CD14-positive monocyte (primary cell): ENCODE measurements around the gene SOX5. TPM values are rescaled to one million over a fixed set of nuclear protein-coding genes. Genes with fewer than 3 reads are reported as not detected.

Source experiments
- DNase-seq, 3 donors: peaks; one replicate each; pipeline ENCODE4 v3.0.0-alpha.2; 2011 to 2022
- H2AFZ ChIP-seq: 2 replicates; pipeline ENCODE4 v1.6.0; 2012; ENCODE audit warnings: mild to moderate bottlenecking, low read depth, low read length, inconsistent platforms; ENCODE audit not compliant: insufficient read depth, poor library complexity, severe bottlenecking
- H3K27ac ChIP-seq, 2 donors: 1 replicate in 1 of 2; 2 replicates in 1 of 2; pipeline ENCODE4 v1.5.1; 2012 to 2013; ENCODE audit warnings: low read length in 2 of 2, control low read depth in 1 of 2, inconsistent platforms in 1 of 2, low read depth in 1 of 2, mild to moderate bottlenecking in 1 of 2
- H3K27me3 ChIP-seq, 2 donors: one replicate each; pipeline versions ENCODE4 v1.6.0 to v1.6.1; 2011 to 2013; ENCODE audit warnings: low read length in 2 of 2; ENCODE audit not compliant: control insufficient read depth in 2 of 2, insufficient read depth in 2 of 2
- H3K36me3 ChIP-seq, 2 donors: replicated peaks in 1 of 2; 1 replicate in 1 of 2; 2 replicates in 1 of 2; pipeline versions ENCODE4 v1.5.1 to v1.6.1; 2012 to 2013; ENCODE audit warnings: low read length in 2 of 2, control low read depth in 1 of 2, inconsistent platforms in 1 of 2, mild to moderate bottlenecking in 1 of 2; ENCODE audit not compliant: insufficient read depth in 2 of 2, control insufficient read depth in 1 of 2
- H3K4me1 ChIP-seq, 2 donors: 1 replicate in 1 of 2; 2 replicates in 1 of 2; pipeline versions ENCODE4 v1.5.1 to v1.6.1; 2012 to 2013; ENCODE audit warnings: low read length in 2 of 2, control low read depth in 1 of 2, inconsistent platforms in 1 of 2, mild to moderate bottlenecking in 1 of 2, moderate library complexity in 1 of 2; ENCODE audit not compliant: insufficient read depth in 2 of 2, control insufficient read depth in 1 of 2
- H3K4me2 ChIP-seq: replicated peaks from 2 replicates; pipeline ENCODE3; 2012; ENCODE audit warnings: low read length, moderate library complexity, mild to moderate bottlenecking; ENCODE audit not compliant: poor library complexity, severe bottlenecking; ENCODE audit errors: extremely low read depth
- H3K4me3 ChIP-seq, 3 experiments: fragments of 200-600 bp in 1 of 3; sonication (generic) in 1 of 3; replicated peaks in 1 of 3; 1 replicate in 2 of 3; 2 replicates in 1 of 3; pipeline ENCODE4 v1.5.1; 2011 to 2013; ENCODE audit warnings: low read length in 3 of 3, mild to moderate bottlenecking in 3 of 3, control low read depth in 2 of 3, low read depth in 2 of 3, inconsistent platforms in 1 of 3, moderate library complexity in 1 of 3
- H3K79me2 ChIP-seq: 2 replicates; pipeline ENCODE4 v1.6.0; 2012; ENCODE audit warnings: mild to moderate bottlenecking, control low read depth, inconsistent platforms, low read length, moderate library complexity; ENCODE audit not compliant: insufficient read depth
- H3K9ac ChIP-seq: 2 replicates; pipeline ENCODE4 v1.6.0; 2017; ENCODE audit warnings: low read length, mild to moderate bottlenecking; ENCODE audit not compliant: insufficient read depth, poor library complexity, severe bottlenecking
- H3K9me3 ChIP-seq, 2 donors: replicated peaks in 1 of 2; 1 replicate in 1 of 2; 2 replicates in 1 of 2; pipeline versions ENCODE4 v1.5.1 to v1.6.1; 2012 to 2013; ENCODE audit warnings: low read length in 2 of 2, control low read depth in 1 of 2; ENCODE audit not compliant: control insufficient read depth in 1 of 2, insufficient read depth in 1 of 2
- H4K20me1 ChIP-seq: 2 replicates; pipeline ENCODE4 v1.6.0; 2012; ENCODE audit warnings: mild to moderate bottlenecking, low read length, control low read depth, moderate library complexity; ENCODE audit not compliant: insufficient read depth
- H3K27ac Mint-ChIP-seq, 7 donors: one replicate each; pipeline ENCODE4 v1.8.0; 2020; ENCODE audit warnings: mild to moderate bottlenecking in 7 of 7, mixed read lengths in 7 of 7, moderate library complexity in 6 of 7, inconsistent platforms in 2 of 7
- H3K27me3 Mint-ChIP-seq, 3 donors: one replicate each; pipeline ENCODE4 v1.8.0; 2021 to 2022; ENCODE audit warnings: low read depth in 3 of 3, mild to moderate bottlenecking in 3 of 3, mixed read lengths in 3 of 3, moderate library complexity in 3 of 3, inconsistent platforms in 1 of 3
- H3K36me3 Mint-ChIP-seq, 2 donors: one replicate each; pipeline ENCODE4 v1.8.0; 2020; ENCODE audit warnings: mixed read lengths in 2 of 2, inconsistent platforms in 1 of 2, mild to moderate bottlenecking in 1 of 2
- H3K4me1 Mint-ChIP-seq: one replicate; pipeline ENCODE4 v1.8.0; 2020; ENCODE audit warnings: mild to moderate bottlenecking, mixed read lengths
- H3K4me3 Mint-ChIP-seq, 2 donors: one replicate each; pipeline ENCODE4 v1.8.0; 2020; ENCODE audit warnings: mild to moderate bottlenecking in 2 of 2, mixed read lengths in 2 of 2, moderate library complexity in 1 of 2
- H3K9me3 Mint-ChIP-seq, 7 donors: one replicate each; pipeline ENCODE4 v1.8.0; 2020 to 2022; ENCODE audit warnings: mixed read lengths in 7 of 7, mild to moderate bottlenecking in 6 of 7, moderate library complexity in 6 of 7, inconsistent platforms in 2 of 7
- CTCF ChIP-seq: fragments of 200-600 bp; IDR thresholded peaks from one replicate; pipeline ENCODE4 v1.8.0; 2022; ENCODE audit warnings: antibody characterized with exemption, mild to moderate bottlenecking
- whole genome bisulfite sequencing: methylation state at CpG from one replicate; pipeline ENCODE4 v1.1.5; 2013; ENCODE audit warnings: missing lambda C conversion rate; ENCODE audit not compliant: insufficient coverage; 5-methylcytosine and 5-hydroxymethylcytosine counted together
- intact Hi-C, 2 donors: fragments of 100-400 bp; cut with micrococcal nuclease; formaldehyde crosslinking; loops; one replicate each; pipeline versions ENCODE4 v1.15.0 to v1.15.1; 2023
- polyA plus RNA-seq, 3 donors: library from polyadenylated mRNA; depleted of rRNA in 1 of 3; unstranded in 2 of 3; stranded (reverse) in 1 of 3; fragments of 300-500 nt in 2 of 3; fragments of >200 nt in 1 of 3; fragmentation: Illumina TruSeq in 2 of 3; gene quantifications; 1 replicate in 2 of 3; 2 replicates in 1 of 3; pipeline ENCODE4 v1.2.3, GENCODE V29; 2012 to 2021

Gene SOX5
- polyA plus RNA-seq, 3 donors: not detected

DNA sequence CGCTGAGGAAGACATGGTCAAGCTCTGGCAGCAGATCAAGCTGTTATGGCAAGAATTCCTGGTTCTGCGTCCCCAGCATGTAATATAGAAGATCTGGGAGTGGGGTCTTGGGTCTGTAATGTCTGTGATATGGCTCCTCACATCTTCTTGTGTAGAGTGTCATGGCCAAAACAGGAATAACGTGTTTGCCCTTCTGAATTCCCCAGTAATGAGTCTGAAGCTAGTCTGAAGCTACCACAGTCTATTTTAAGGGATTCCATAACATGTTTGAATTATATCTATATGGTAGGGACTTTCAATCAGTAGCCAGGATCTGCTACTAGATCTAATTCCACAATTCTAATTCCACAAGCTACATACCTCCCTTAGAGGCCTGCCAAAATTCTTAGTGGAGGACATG, 31.4 kb upstream of the SOX5 start:
- peaks cover 0 to 6% (median 1%) of the 10 kb centered on the region in 7 donors for H3K9me3 Mint-ChIP-seq
- H3K9ac ChIP-seq: no peak overlapping the region
- no peak overlapping the region for H3K27ac Mint-ChIP-seq
- intact Hi-C loops: no loop called here
- no peak overlapping the region for H3K4me3 Mint-ChIP-seq
- H3K4me1 ChIP-seq: no peaks in the 10 kb centered on the region
- TF ChIP-seq CTCF: no peak
- no peak for DNase-seq
- no peaks in the 10 kb centered on the region for H3K36me3 Mint-ChIP-seq
- no peaks in the 10 kb centered on the region for H3K4me1 Mint-ChIP-seq
- H4K20me1 ChIP-seq: no peaks in the 10 kb centered on the region
- no peak overlapping the region for H3K4me3 ChIP-seq
- 85% methylated on average over 2 of the region's 3 CpGs for WGBS
- no peaks in the 10 kb centered on the region for H3K9me3 ChIP-seq
- H2AFZ ChIP-seq: no peak overlapping the region
- no peaks in the 10 kb centered on the region for H3K79me2 ChIP-seq
- no peaks in the 10 kb centered on the region for H3K36me3 ChIP-seq
- H3K27ac ChIP-seq: no peak overlapping the region
- no peak overlapping the region for H3K4me2 ChIP-seq
- no peaks in the 10 kb centered on the region for H3K27me3 ChIP-seq
- H3K27me3 Mint-ChIP-seq: no peaks in the 10 kb centered on the region

- Mint-ChIP-seq H3K4me3 (no peak overlapping the region), H3K9me3 (peaks cover 0 to 2% (median 0%) of the 10 kb centered on the region in 7 donors), H3K27me3 (no peaks in the 10 kb centered on the region), H3K36me3 (no peaks in the 10 kb centered on the region), H3K4me1 (no peaks in the 10 kb centered on the region), H3K27ac (no peak overlapping the region)
- 74% methylated on average over 10 of the region's 10 CpGs for WGBS
- Histone ChIP-seq H3K79me2 (no peaks in the 10 kb centered on the region), H3K9me3 (peaks cover 0 to 3% of the 10 kb centered on the region in 2 donors), H3K27ac (no peak overlapping the region), H3K36me3 (no peaks in the 10 kb centered on the region), H3K9ac (no peak overlapping the region), H3K4me3 (no peak overlapping the region), H3K4me1 (no peaks in the 10 kb centered on the region), H3K27me3 (no peaks in the 10 kb centered on the region), H2AFZ (no peak overlapping the region), H4K20me1 (no peaks in the 10 kb centered on the region), H3K4me2 (no peak overlapping the region)
- DNase-seq: no peak
- no peak for TF ChIP-seq CTCF
- intact Hi-C loops: no loop called here
Observed at GRCh38 chr12:23964812-23965211, 15.3 kb upstream of the SOX5 start.
